ENCODE results near the gene LSAMP. TPM values are rescaled to one million over a fixed set of nuclear protein-coding genes. Genes with fewer than 3 reads are reported as not detected.

The LSAMP gene
- total RNA-seq, 1 donor from 2014 or later: 16.4 TPM

DNA sequence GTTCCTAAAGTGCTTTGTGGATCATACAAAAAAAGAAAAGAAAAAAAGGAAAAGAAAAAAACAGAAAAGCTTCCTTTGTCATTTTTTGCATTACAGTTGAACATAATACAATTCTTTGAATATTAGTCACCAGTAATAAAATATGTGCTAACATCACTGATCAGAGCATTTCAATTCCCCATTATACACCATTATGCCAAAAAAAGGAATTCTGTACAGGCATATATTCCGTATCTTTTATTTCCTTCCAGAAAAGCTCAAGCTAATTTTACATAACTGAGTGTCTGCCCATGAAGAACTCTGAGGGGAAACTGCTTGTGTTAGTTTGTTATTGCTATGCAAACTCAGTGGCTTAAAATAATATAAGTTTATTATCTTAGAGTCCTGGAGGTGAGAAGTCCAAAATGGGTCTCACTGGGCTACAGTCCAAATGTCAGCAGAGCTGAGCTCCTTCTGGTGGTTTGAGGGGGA lies 444.1 kb downstream of the LSAMP start:
- Mint-ChIP-seq H3K27me3 (ENCODE audit: low read depth, unreplicated experiment) (no peaks in the 10 kb centered on the region), H3K9me3 (ENCODE audit: unreplicated experiment) (peaks cover 7% of the 10 kb centered on the region), H3K27ac (ENCODE audit: unreplicated experiment) (peak overlapping the region; percentile 98), H3K36me3 (ENCODE audit: low read depth, unreplicated experiment) (peaks cover 3% of the 10 kb centered on the region), H3K4me1 (ENCODE audit: low read depth, unreplicated experiment) (peaks cover 57% of the 10 kb centered on the region), H3K4me3 (ENCODE audit: unreplicated experiment) (no peak overlapping the region)
- H3K27me3 ChIP-seq (ENCODE audit: insufficient read depth, low read length): no peaks in the 10 kb centered on the region
- peak overlapping the region; percentile 68 for H3K4me2 ChIP-seq (ENCODE audit: low read length)
- peak overlapping the region; percentile 70 for H3K9ac ChIP-seq (ENCODE audit: low read length)
- TF ChIP-seq, protein P1, sequence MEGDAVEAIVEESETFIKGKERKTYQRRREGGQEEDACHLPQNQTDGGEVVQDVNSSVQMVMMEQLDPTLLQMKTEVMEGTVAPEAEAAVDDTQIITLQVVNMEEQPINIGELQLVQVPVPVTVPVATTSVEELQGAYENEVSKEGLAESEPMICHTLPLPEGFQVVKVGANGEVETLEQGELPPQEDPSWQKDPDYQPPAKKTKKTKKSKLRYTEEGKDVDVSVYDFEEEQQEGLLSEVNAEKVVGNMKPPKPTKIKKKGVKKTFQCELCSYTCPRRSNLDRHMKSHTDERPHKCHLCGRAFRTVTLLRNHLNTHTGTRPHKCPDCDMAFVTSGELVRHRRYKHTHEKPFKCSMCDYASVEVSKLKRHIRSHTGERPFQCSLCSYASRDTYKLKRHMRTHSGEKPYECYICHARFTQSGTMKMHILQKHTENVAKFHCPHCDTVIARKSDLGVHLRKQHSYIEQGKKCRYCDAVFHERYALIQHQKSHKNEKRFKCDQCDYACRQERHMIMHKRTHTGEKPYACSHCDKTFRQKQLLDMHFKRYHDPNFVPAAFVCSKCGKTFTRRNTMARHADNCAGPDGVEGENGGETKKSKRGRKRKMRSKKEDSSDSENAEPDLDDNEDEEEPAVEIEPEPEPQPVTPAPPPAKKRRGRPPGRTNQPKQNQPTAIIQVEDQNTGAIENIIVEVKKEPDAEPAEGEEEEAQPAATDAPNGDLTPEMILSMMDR (IDR thresholded peaks at IDR 0.05; ENCODE audit: insufficient read depth, low read depth, low read length): no peak
- no peak for TF ChIP-seq EZH2 (IDR thresholded peaks at IDR 0.05; ENCODE audit: insufficient read depth, low read length)
- peaks cover 55% of the 10 kb centered on the region for H3K4me1 ChIP-seq (ENCODE audit: insufficient read depth, low read length)
- no peak overlapping the region for H3K4me3 ChIP-seq (ENCODE audit: insufficient read depth, low read depth, low read length)
- H3K27ac ChIP-seq (ENCODE audit: low read depth, low read length): peak overlapping the region; percentile 92
- no peaks in the 10 kb centered on the region for H3K79me2 ChIP-seq (ENCODE audit: insufficient read depth, low read length)
- peaks cover 2% of the 10 kb centered on the region for H3K9me3 ChIP-seq (ENCODE audit: insufficient read depth, low read depth, low read length)
- H3K36me3 ChIP-seq (ENCODE audit: insufficient read depth, low read length): no peaks in the 10 kb centered on the region
- FAIRE-seq (no peak), DNase-seq (ENCODE audit: low read depth) (peak; percentile 54)
- H2AFZ ChIP-seq (ENCODE audit: low read depth, low read length): no peak overlapping the region
- H4K20me1 ChIP-seq (ENCODE audit: insufficient read depth, low read length): no peaks in the 10 kb centered on the region

DNA sequence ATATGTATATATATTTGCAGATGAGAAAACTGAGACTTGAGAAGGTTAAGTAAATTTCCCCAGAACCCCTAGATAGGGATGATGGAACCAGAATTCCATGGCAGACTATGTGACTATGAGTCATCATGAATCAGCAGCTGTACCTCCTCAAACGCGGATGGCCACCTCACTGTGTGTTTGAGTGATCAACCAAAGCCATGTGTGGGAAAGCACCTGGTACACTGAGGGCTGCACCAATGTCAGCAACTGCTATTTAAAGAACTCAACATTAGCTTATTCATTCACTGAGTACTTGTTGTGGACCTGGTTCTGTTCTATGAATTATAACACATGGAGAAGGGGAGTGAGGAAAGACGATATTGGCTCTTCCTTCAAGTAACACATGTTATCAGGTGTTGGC lies 445.0 kb downstream of the LSAMP start:
- peaks cover 46% of the 10 kb centered on the region for H3K4me1 ChIP-seq (ENCODE audit: insufficient read depth, low read length)
- no peak overlapping the region for H2AFZ ChIP-seq (ENCODE audit: low read depth, low read length)
- H3K27me3 ChIP-seq (ENCODE audit: insufficient read depth, low read length): no peaks in the 10 kb centered on the region
- no peaks in the 10 kb centered on the region for H4K20me1 ChIP-seq (ENCODE audit: insufficient read depth, low read length)
- Mint-ChIP-seq H3K9me3 (ENCODE audit: unreplicated experiment) (peaks cover 7% of the 10 kb centered on the region), H3K36me3 (ENCODE audit: low read depth, unreplicated experiment) (peaks cover 3% of the 10 kb centered on the region), H3K4me3 (ENCODE audit: unreplicated experiment) (no peak overlapping the region), H3K27me3 (ENCODE audit: low read depth, unreplicated experiment) (no peaks in the 10 kb centered on the region), H3K27ac (ENCODE audit: unreplicated experiment) (peak overlapping the region; percentile 98), H3K4me1 (ENCODE audit: low read depth, unreplicated experiment) (peaks cover 48% of the 10 kb centered on the region)
- H3K79me2 ChIP-seq (ENCODE audit: insufficient read depth, low read length): no peaks in the 10 kb centered on the region
- H3K4me3 ChIP-seq (ENCODE audit: insufficient read depth, low read depth, low read length): no peak overlapping the region
- no peak for TF ChIP-seq EZH2 (IDR thresholded peaks at IDR 0.05; ENCODE audit: insufficient read depth, low read length)
- TF ChIP-seq, protein P1 (IDR thresholded peaks at IDR 0.05; ENCODE audit: insufficient read depth, low read depth, low read length): no peak
- H3K9me3 ChIP-seq (ENCODE audit: insufficient read depth, low read depth, low read length): peaks cover 2% of the 10 kb centered on the region
- FAIRE-seq: peak; percentile 86
- peak overlapping the region; percentile 92 for H3K27ac ChIP-seq (ENCODE audit: low read depth, low read length)
- peak; percentile 98 for DNase-seq (ENCODE audit: low read depth)
- H3K36me3 ChIP-seq (ENCODE audit: insufficient read depth, low read length): no peaks in the 10 kb centered on the region
- H3K4me2 ChIP-seq (ENCODE audit: low read length): peak overlapping the region; percentile 68
- H3K9ac ChIP-seq (ENCODE audit: low read length): peak overlapping the region; percentile 70

DNA sequence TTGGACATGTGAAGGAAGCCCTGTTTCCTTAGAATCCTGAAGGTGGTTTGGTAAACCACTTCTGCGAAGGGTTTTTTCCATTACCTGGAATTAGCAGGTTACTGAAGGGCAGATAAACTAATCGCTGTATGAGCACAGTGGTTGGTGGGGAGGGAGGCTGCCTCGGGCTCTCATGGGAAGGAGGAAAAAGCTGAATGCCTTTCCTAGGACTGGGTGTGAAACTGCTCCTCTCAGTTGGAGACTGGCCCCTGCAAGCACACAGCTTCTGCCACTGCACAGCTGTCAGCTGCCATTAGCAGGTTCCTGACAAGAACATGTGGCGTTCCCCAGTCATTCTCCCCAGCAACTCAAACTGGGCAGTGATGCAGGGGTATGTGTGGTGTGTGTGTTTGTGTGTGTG lies 445.7 kb downstream of the LSAMP start:
- no peaks in the 10 kb centered on the region for H3K36me3 ChIP-seq (ENCODE audit: insufficient read depth, low read length)
- H3K9ac ChIP-seq (ENCODE audit: low read length): peak overlapping the region; percentile 62
- H3K4me1 ChIP-seq (ENCODE audit: insufficient read depth, low read length): peaks cover 39% of the 10 kb centered on the region
- Mint-ChIP-seq H3K27me3 (ENCODE audit: low read depth, unreplicated experiment) (no peaks in the 10 kb centered on the region), H3K36me3 (ENCODE audit: low read depth, unreplicated experiment) (peaks cover 3% of the 10 kb centered on the region), H3K9me3 (ENCODE audit: unreplicated experiment) (peaks cover 7% of the 10 kb centered on the region), H3K27ac (ENCODE audit: unreplicated experiment) (peak overlapping the region; percentile 98), H3K4me3 (ENCODE audit: unreplicated experiment) (no peak overlapping the region), H3K4me1 (ENCODE audit: low read depth, unreplicated experiment) (peaks cover 42% of the 10 kb centered on the region)
- no peaks in the 10 kb centered on the region for H3K27me3 ChIP-seq (ENCODE audit: insufficient read depth, low read length)
- peaks cover 2% of the 10 kb centered on the region for H3K9me3 ChIP-seq (ENCODE audit: insufficient read depth, low read depth, low read length)
- H3K4me3 ChIP-seq (ENCODE audit: insufficient read depth, low read depth, low read length): no peak overlapping the region
- peak overlapping the region; percentile 92 for H3K27ac ChIP-seq (ENCODE audit: low read depth, low read length)
- H4K20me1 ChIP-seq (ENCODE audit: insufficient read depth, low read length): no peaks in the 10 kb centered on the region
- FAIRE-seq (peak; percentile 13), DNase-seq (ENCODE audit: low read depth) (peak; percentile 21)
- H2AFZ ChIP-seq (ENCODE audit: low read depth, low read length): no peak overlapping the region
- TF ChIP-seq EZH2 (IDR thresholded peaks at IDR 0.05; ENCODE audit: insufficient read depth, low read length): no peak
- TF ChIP-seq, protein P1 (IDR thresholded peaks at IDR 0.05; ENCODE audit: insufficient read depth, low read depth, low read length): no peak
- H3K4me2 ChIP-seq (ENCODE audit: low read length): peak overlapping the region; percentile 68
- no peaks in the 10 kb centered on the region for H3K79me2 ChIP-seq (ENCODE audit: insufficient read depth, low read length)

All from astrocyte (in vitro differentiated cells and primary cell).